GM19025 (cell line): ENCODE results near the gene CTNNA3.

ENCODE experiments used
- ATAC-seq: cut with Tn5 transposase; IDR thresholded peaks from one replicate; pipeline ENCODE4 v1.9.1; 2021; ENCODE audit warnings: mild to moderate bottlenecking, low read depth, moderate library complexity; ENCODE audit not compliant: unreplicated experiment

Gene CTNNA3

DNA sequence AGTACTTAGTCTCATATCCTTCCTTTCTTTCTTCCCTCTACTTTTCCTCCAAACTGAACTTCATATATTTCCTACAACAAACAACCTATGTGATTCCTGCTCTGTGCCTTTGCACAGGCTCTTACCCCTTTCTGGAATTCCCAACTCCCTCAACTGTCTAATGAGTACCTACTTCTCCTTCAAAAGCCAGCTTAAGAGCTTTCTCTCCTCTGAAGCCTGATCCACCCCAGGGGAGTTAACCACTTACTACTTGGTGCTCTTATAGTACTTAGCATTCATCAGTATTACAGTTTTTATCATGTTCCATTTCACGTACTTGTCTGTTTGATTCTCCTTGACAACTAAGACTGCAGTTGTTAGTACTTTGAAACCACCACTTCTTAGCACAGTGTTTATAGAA, 524.0 kb downstream of the CTNNA3 start:
- ATAC-seq: no peak

- ATAC-seq: no peak
These were observed 539.8 kb downstream of the CTNNA3 start for GRCh38 chr10:67156239-67156638.

GRCh38 chr10:67151471-67151870, 544.5 kb downstream of the CTNNA3 start:
- no peak for ATAC-seq

DNA sequence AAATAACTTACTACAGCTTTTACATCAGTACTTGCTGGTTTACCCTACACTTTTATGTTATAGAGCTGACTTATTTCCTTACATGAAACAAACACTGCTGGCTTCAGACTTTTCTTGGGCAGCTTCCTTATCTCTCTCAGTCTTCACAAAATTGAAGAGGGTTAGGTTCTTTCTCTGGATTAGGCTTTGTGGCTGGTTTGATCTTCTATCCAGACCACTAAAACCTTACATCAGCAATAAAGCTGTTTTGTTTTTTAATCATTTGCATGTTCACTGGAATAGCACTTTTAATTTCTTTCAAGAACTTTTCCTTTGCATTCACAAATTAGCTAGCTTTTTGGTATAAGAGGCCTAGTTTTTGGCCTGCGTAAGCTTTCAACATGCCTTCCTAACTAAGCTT, 551.5 kb downstream of the CTNNA3 start:
- ATAC-seq: no peak

DNA sequence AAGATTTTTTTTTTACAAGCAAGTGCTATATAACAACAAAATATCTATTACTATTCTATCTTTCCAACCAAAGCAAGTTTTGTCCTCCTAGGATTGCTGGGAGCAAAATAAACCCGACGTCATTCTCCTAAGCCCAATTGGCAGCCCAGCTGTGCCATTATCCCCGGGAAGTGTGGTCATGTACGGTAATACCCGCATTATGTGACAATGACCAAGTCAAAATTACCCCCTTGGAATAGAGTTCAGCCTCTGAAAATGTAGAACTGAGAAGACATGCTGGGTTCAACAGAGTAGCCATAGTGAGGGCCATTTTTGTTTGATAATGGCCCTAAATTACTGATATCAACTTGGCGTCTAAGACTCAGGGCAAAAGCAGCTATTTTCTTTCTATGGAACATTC, 554.7 kb downstream of the CTNNA3 start:
- no peak for ATAC-seq

DNA sequence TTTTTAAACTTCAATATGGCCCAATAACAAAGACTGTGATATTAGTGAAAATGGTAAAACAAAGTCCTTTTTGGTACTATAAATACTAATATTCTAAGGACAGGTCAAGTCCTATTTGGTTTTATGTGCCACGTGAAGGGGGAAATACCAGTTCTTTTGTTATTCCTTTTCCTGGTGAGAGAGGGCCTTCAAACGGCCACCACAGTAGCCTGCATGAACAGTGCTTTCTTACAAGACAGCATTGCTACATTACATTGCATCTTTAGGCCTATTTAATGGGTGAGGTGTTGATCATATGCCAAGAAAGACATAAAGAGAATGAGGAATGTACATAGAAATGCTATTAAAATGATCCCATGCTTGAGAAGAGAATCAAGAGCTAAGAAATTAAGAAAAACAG, 555.4 kb downstream of the CTNNA3 start:
- ATAC-seq: no peak

DNA sequence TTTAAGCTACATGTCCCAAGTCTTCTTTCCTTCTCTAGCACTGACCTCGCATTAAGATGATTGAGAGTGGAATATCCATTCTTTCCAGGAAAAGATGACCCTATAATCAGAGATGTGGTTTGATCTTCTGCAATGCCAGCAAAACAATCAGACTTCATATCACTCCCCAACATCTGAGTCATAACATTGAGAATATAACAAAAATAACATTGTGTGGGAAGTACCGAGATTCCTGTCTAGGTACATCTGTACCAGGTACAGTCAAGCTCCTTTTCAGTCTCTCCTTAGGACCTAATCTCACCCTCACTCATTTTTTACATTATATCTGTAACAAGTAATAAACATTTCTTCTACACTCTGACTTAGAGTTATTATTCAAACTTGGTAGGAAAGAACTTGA, 568.6 kb downstream of the CTNNA3 start:
- no peak for ATAC-seq

- no peak for ATAC-seq
These were observed 576.3 kb downstream of the CTNNA3 start for GRCh38 chr10:67119651-67120050.

DNA sequence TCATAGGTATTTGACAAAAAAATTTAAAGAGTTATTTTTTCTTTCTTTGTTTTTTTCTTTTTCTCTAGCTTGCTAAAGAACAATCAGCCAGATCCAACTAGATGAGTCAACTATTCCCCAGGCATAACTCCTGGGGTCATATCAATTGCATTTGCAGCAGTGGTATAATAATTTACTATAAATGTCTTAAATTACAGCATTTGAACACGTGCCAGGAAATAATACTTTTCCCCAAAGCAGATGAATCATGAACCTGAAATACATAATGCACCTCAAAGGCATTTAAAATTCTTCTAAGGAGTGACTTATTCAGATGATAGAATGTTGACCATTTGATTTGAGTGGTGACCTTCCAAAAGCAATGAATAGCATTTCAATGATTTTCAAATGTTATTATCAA, 580.0 kb downstream of the CTNNA3 start:
- ATAC-seq: no peak

DNA sequence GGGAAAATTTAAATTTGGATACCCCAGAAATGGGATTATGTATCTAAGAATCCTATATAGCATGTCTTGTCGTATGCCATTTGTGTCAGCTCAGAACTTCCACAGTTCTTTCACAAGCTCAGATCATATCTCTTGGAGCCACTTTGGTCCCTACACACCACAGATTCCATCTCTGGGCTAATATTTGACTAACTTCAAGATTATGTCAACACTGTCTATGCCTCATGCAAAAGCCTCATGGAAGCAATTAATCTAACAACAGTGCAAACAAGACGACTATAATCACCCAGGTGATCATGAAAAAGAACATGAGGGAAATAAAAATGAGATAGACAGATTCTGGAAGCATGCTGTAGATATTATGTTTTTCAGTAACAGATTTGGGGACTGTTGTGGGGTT, 581.0 kb downstream of the CTNNA3 start:
- ATAC-seq: no peak

DNA sequence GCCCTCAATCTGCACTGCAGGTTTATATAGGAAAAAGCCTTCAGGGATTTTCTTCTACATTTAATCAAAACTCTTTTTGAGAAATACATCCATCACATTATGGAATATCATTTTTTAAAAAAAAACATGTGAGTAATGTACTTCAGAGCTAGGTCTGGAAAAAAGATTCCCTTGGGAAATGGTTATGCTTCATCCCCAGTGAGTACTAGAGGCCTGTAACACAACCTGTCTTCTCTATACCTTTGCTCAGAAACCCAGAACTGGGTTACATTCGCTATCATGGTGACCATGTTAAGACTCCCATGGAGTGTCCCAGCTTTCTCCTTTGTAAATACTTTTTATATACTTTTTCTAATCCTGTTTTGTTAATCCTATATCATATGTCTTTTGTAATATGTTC, 583.2 kb downstream of the CTNNA3 start:
- ATAC-seq: no peak

- ATAC-seq: no peak
These were observed 585.7 kb downstream of the CTNNA3 start for GRCh38 chr10:67110286-67110685.

- ATAC-seq: no peak
These were observed 588.3 kb downstream of the CTNNA3 start for GRCh38 chr10:67107670-67108069.

GRCh38 chr10:67100951-67101350, 595.0 kb downstream of the CTNNA3 start:
- no peak for ATAC-seq

- ATAC-seq: no peak
These were observed 597.5 kb downstream of the CTNNA3 start for GRCh38 chr10:67098461-67098860.

GRCh38 chr10:67095531-67095930, 600.5 kb downstream of the CTNNA3 start:
- no peak for ATAC-seq

DNA sequence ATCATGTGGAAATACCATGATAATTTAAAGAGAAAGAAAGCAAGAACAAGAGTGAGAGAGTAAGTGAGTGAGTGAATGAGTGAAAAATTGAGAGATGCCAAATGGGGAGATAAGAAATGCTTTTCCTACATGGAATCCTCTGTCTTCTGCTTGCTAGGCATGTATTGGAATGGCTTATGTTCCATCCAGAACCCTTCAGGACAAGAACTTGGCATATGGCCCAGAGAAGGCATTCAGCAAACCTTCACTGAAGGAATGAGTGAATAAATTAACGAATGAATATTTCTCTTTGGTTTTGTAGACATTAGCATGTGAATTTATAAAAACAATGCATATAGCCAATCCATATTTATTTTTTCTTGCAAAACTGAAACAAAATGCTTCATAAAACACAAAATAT, 608.0 kb downstream of the CTNNA3 start:
- ATAC-seq: no peak

- no peak for ATAC-seq
These were observed 608.9 kb downstream of the CTNNA3 start for GRCh38 chr10:67087135-67087425.

GRCh38 chr10:67086327-67087134, 609.5 kb downstream of the CTNNA3 start:
- ATAC-seq: no peak

GRCh38 chr10:67079126-67079525, 616.9 kb downstream of the CTNNA3 start:
- no peak for ATAC-seq

GRCh38 chr10:67077376-67077775, 618.6 kb downstream of the CTNNA3 start:
- no peak for ATAC-seq

- no peak for ATAC-seq
These were observed 619.9 kb downstream of the CTNNA3 start for GRCh38 chr10:67076144-67076543.

GRCh38 chr10:67075491-67075971, 620.5 kb downstream of the CTNNA3 start:
- ATAC-seq: no peak
